Islet of Langerhans (tissue), 1 donor: ENCODE data around the gene IFT122.

ENCODE experiments used
- FAIRE-seq: peaks from one replicate; lab custom pipeline; 2011; peaks lifted over from hg19 to GRCh38; lab: Jason Lieb, UNC

Gene IFT122

DNA sequence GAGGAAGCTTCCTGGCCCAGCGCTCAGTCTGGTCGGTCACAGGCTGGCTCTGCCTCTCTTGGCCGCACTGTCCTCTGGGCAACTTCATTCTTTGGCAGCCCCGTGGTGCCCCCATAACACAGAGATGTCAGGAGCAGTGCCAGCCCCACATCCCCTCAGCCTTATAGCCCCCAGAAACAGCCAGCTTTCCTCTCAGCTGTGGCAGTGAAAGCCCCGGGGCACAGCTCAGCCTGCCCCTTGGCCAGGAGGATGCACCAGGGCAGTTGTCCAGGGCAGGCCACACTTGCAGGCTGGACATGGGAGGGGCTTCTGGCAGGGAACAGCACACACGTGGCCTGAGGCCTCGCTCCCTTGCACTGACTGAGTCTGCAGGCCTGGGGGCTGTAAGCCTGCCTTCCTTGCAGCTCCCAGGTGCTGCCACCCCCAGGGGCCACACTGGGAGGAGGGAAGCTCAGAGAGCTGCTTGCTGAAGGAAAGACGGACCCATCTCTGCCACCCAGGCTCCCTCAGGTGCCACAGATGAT is 78.1 kb downstream of the IFT122 start:
- FAIRE-seq: no peak

GRCh38 chr3:129518581-129518980 is 78.6 kb downstream of the IFT122 start:
- no peak for FAIRE-seq

GRCh38 chr3:129519449-129519848 is 79.4 kb downstream of the IFT122 start:
- FAIRE-seq: no peak

DNA sequence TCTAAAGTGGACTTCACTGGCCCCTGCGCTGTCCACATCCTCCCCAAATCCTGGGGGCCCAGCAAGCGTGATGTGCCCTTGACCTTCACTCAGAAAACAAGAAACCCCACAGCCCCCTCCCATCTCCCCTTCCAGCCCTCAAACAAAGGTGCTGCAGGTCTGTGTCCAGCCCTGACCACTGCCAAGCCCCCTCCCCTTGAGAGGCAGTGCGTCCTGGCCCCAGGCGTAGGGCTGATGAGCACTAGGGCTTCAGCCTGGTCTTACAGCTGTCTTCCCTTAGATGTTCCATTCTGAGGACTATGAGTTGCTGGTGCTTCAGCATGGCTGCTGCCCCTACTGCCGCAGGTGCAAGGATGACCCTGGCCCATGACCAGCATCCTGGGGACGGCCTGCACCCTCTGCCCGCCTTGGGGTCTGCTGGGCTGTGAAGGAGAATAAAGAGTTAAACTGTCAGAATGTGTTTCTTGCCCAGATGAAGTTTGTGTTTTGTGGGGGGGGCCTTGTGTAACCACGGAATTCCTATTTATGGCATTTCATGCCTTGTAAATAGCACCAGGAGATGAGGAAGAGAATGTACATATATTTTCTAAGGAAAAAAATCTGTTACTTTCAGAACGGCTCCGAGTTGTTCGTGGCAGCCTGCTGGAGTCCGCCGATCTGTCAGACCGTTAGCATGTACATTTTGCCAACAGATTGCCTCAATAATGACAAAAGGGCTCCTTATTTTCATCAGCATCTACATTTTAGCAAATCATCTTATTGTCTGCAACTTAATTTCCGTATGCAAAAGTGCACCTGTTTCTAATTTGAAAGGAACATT is 80.1 kb downstream of the IFT122 start:
- FAIRE-seq: no peak

DNA sequence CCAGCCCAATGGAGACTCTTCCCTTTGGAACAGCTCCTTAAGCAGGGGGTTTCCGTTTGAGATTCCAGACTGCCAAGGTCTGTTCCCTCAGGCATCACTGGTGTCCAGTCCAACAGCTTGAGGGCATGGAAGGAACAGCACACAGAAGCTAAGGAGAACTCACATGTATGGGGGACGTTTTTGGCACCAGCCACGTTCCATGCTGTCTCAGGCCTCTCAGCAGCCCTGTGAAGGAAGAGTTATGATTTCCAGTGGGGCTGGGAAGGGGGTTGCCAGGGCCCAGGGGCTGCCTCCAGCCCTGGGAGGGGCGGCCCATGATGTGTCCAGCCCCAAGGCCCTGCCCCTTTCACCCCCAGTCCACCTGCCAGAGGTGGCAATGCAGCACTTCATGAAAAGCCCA is 80.9 kb downstream of the IFT122 start:
- FAIRE-seq: no peak

DNA sequence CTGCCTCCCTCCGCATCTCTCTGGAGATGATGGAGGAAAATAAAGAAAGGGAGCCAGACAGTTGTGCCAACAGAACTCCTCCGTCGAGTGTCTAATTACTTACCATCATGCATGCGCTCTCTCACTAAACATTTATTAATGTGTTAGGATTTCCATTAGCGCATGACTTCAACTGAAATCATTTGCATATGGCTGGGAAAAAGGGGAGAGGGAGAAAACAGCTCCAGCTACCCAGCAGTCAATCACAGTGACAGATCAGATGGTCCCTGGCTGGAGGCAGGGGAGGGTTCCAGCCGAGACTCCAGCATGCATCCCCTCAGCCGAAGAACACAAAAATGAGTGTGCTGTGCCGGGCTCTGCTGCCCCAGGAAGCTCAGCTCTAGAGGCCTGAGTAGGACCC is 81.6 kb downstream of the IFT122 start:
- no peak for FAIRE-seq

- no peak for FAIRE-seq
These were observed 82.9 kb downstream of the IFT122 start for GRCh38 chr3:129522953-129523352.

DNA sequence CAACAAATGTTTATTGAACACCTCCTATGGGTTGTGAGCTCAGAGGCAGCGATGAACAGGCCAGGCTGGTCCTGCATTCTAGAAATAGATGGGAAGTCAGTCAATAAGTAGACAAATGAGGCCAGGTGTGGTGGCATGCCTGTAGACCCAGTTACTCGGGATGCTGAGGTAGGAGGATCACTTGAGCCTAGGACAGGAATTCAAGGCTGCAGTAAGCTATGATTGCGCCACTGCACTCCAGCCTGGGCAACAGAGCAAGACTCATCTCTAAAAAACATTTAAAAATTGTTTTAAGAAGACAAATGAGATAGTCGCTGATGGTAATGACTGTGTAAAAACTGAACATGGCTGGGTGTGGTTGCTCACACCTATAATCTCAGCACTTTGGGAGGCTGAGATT is 84.1 kb downstream of the IFT122 start:
- FAIRE-seq: no peak

DNA sequence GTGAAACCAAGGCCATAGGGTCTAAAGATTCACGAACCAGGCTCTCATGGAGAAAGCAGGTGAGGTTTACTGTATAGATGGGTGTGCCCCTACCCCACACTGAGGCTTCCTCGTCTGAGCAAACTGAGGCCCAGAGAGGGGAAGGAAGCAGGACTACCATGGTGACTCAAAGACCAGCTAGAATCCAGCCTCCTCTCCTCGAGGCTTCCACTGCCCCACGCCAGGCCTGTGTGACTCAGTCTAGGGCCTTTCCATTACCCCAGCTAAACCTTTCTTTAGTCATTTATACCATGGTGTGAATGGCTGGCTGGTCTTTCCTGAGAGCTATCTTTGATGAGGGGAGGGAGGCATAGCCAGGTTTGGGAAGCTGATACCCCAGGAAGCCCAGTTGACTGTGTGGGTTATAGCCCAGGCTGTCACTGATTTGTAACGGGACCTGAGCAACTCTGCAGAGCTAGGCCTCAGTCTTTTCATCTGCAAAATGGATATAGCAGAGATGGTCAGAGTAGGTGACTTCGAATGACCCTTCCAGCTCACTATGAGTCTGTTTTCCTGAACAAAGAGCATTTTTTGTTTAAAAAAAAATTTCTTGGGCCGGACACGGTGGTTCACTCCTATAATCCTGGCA is 85.4 kb downstream of the IFT122 start:
- FAIRE-seq: no peak

DNA sequence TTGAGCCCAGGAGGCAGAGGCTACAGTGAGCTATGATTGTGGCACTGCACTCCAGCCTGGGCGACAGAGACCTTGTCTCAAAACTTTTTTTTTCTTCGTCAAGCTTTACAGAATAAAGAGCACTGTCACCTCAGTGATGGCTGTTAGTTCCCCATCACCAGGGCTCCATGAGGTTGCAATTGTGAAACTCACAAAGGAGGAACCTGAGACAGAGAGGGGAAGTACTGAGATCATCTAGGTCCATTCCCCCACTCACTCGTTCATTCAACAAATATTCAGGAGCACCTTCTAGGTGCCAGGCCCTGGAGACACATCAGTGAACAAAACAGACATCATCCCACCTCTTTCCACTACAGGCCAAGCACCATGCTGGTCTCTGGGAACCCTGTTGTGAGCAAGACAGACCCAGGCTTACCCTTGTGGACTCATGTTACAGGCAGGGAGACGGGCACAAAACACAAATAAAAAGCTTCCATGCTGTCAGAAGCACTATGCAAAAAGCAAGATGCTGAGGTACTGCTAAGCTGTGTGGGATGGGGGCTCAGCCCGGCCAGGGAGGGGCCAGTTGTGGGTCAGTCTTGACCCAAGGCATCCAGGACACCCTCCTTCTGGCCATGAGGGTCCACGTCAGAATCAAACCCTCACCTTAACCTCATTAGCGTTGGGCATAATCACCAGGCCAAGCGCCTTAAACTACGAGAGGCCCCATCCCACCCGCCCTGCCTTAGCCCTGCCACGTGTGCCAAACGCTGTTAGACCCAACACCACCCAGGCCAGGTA is 86.3 kb downstream of the IFT122 start:
- no peak for FAIRE-seq

DNA sequence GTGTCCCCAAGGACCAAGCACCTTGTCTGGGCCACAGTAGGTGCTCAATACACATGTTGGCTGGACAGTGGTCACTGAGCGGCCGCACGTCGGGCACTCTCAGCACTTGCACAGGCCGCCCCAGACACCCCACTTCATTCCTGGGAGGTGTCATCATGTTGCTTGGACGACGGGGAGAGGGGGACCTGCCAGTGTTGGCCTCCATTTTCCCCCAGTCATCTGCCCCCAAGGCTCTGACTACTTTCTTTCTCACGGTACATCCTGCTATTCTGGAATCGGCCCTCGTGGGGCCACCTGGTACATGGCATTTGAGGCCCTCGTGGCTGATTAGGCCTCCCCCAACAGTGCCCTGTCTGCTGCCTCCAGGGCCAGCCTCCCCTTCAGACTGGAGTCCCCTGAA is 87.2 kb downstream of the IFT122 start:
- FAIRE-seq: no peak

GRCh38 chr3:129528589-129529100 is 88.6 kb downstream of the IFT122 start, which contains the start of gene RHO:
Gene RHO, plus strand, starts transcription at chr3:129528639. Its CDS starts 95 bp downstream, at chr3:129528734.
- FAIRE-seq: no peak

- FAIRE-seq: no peak
These were observed 89.6 kb downstream of the IFT122 start for GRCh38 chr3:129529436-129530210.

- no peak for FAIRE-seq
These were observed 90.3 kb downstream of the IFT122 start for GRCh38 chr3:129530251-129530791.

- no peak for FAIRE-seq
These were observed 90.8 kb downstream of the IFT122 start for GRCh38 chr3:129530821-129531220.

- no peak for FAIRE-seq
These were observed 91.7 kb downstream of the IFT122 start for GRCh38 chr3:129531699-129532098.

DNA sequence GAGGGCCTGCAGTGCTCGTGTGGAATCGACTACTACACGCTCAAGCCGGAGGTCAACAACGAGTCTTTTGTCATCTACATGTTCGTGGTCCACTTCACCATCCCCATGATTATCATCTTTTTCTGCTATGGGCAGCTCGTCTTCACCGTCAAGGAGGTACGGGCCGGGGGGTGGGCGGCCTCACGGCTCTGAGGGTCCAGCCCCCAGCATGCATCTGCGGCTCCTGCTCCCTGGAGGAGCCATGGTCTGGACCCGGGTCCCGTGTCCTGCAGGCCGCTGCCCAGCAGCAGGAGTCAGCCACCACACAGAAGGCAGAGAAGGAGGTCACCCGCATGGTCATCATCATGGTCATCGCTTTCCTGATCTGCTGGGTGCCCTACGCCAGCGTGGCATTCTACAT is 92.2 kb downstream of the IFT122 start:
- no peak for FAIRE-seq

DNA sequence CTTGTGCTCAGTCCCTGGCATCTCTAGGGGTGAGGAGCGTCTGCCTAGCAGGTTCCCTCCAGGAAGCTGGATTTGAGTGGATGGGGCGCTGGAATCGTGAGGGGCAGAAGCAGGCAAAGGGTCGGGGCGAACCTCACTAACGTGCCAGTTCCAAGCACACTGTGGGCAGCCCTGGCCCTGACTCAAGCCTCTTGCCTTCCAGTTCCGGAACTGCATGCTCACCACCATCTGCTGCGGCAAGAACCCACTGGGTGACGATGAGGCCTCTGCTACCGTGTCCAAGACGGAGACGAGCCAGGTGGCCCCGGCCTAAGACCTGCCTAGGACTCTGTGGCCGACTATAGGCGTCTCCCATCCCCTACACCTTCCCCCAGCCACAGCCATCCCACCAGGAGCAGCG is 93.4 kb downstream of the IFT122 start:
- no peak for FAIRE-seq

DNA sequence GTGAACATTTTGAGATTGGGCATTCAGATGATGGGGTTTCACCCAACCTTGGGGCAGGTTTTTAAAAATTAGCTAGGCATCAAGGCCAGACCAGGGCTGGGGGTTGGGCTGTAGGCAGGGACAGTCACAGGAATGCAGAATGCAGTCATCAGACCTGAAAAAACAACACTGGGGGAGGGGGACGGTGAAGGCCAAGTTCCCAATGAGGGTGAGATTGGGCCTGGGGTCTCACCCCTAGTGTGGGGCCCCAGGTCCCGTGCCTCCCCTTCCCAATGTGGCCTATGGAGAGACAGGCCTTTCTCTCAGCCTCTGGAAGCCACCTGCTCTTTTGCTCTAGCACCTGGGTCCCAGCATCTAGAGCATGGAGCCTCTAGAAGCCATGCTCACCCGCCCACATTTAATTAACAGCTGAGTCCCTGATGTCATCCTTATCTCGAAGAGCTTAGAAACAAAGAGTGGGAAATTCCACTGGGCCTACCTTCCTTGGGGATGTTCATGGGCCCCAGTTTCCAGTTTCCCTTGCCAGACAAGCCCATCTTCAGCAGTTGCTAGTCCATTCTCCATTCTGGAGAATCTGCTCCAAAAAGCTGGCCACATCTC is 94.5 kb downstream of the IFT122 start:
- FAIRE-seq: no peak

GRCh38 chr3:129535075-129535474 is 95.1 kb downstream of the IFT122 start:
- no peak for FAIRE-seq

DNA sequence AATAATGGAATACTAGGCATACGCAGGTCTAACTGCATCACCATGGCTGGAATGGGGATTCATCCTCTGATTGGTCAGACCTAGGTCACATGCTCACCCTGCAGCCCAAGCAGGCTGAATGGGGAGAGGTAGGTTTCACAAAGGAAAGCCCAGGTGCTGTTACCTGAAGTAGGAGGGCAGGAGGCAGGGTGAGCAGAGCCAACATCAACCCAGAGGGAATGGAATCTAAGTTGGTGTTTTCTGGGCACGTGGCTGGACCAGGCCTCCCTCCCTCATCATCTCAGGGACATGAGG is 96.3 kb downstream of the IFT122 start:
- no peak for FAIRE-seq
